Karpas-422 (cell line): Measurements from ENCODE around the gene ARRB1. TPM values are rescaled to one million over a fixed set of nuclear protein-coding genes. Genes with fewer than 3 reads are reported as not detected.
A peak's percentile ranks its signal among the peaks of the same experiment; 100 is the strongest.

Experiments used
- DNase-seq: peaks from one replicate; pipeline ENCODE4 v3.0.0-alpha.2; 2015
- H2AFZ ChIP-seq: fragments of 200-600 bp; sonication (generic); 2 replicates; pipeline ENCODE4 v1.6.1; 2014; ENCODE audit warnings: antibody characterized with exemption, low read length, mixed read lengths
- H3K27ac ChIP-seq: fragments of 200-600 bp; sonication (generic); 2 replicates; pipeline ENCODE4 v1.5.1; 2014; ENCODE audit warnings: mild to moderate bottlenecking, low read length, moderate library complexity
- H3K27me3 ChIP-seq: fragments of 200-600 bp; sonication (generic); 2 replicates; pipeline ENCODE4 v1.6.1; 2014; ENCODE audit warnings: low read length, mixed read lengths
- H3K36me3 ChIP-seq: fragments of 200-600 bp; sonication (generic); 2 replicates; pipeline ENCODE4 v1.6.1; 2014; ENCODE audit warnings: low read length, mixed read lengths; ENCODE audit not compliant: insufficient read depth
- H3K4me1 ChIP-seq: fragments of 200-600 bp; sonication (generic); 2 replicates; pipeline ENCODE4 v1.6.1; 2014; ENCODE audit warnings: mild to moderate bottlenecking, low read length, mixed read lengths
- H3K4me2 ChIP-seq: fragments of 200-600 bp; sonication (generic); 2 replicates; pipeline ENCODE4 v1.6.1; 2014; ENCODE audit warnings: low read length, low read depth, mild to moderate bottlenecking; ENCODE audit not compliant: poor library complexity, severe bottlenecking
- H3K4me3 ChIP-seq: fragments of 200-600 bp; sonication (generic); 2 replicates; pipeline ENCODE4 v1.5.1; 2014; ENCODE audit warnings: mild to moderate bottlenecking, antibody characterized with exemption, low read length, mixed read lengths
- H3K79me2 ChIP-seq: fragments of 200-600 bp; sonication (generic); 2 replicates; pipeline ENCODE4 v1.6.1; 2014; ENCODE audit warnings: mild to moderate bottlenecking, low read length, mixed read lengths
- H3K9ac ChIP-seq: fragments of 200-600 bp; sonication (generic); 2 replicates; pipeline ENCODE4 v1.6.0; 2014; ENCODE audit warnings: low read length
- H3K9me2 ChIP-seq: fragments of 200-600 bp; sonication (generic), shearing (Covaris generic); replicated peaks from 2 replicates; pipeline ENCODE4 v1.6.0; 2014; ENCODE audit warnings: mild to moderate bottlenecking, low read length, moderate library complexity; ENCODE audit not compliant: insufficient read depth
- H3K9me3 ChIP-seq: fragments of 300-700, 200-600 bp; sonication (generic); 2 replicates; pipeline ENCODE4 v1.6.1; 2014; ENCODE audit warnings: low read length, mixed read lengths
- H4K20me1 ChIP-seq: fragments of 200-600 bp; sonication (generic); 2 replicates; pipeline ENCODE4 v1.6.1; 2014; ENCODE audit warnings: mild to moderate bottlenecking, antibody characterized with exemption, low read length, low read depth; ENCODE audit not compliant: insufficient read depth
- total RNA-seq: library from RNA; depleted of rRNA; stranded (reverse); fragments of >200 nt; shearing (Covaris generic); gene quantifications from 2 replicates; pipeline ENCODE4 v1.2.3, GENCODE V29; 2014; ENCODE audit warnings: low replicate concordance

The ARRB1 gene
- total RNA-seq, 1 experiment from 2014 or later = not detected

DNA sequence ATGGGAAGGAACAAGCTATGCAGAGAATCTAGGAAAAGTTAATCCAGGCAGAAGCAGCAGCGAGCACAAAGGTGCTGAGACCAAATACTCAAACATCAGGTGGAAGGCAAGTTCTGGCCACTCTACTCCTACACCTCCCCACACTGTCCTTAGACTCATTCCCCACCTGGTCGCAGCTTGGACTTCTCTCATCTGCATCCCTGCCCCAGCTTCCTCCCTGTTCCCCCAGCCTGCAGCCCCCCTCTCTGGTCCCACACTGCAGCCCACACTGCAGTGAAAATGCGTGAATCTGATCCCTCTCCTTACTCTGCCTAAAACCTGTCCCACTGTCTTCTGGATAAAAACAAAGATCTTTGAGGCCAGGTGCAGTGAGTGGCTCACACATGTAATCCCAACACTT, 101.8 kb downstream of the ARRB1 start:
- no peaks in the 10 kb centered on the region for H3K4me1 ChIP-seq
- no peaks in the 10 kb centered on the region for H3K79me2 ChIP-seq
- no peaks in the 10 kb centered on the region for H4K20me1 ChIP-seq
- H3K9me2 ChIP-seq = no peaks in the 10 kb centered on the region
- no peak overlapping the region for H3K4me3 ChIP-seq
- H3K36me3 ChIP-seq = no peaks in the 10 kb centered on the region
- H3K4me2 ChIP-seq = no peak overlapping the region
- peaks cover 2% of the 10 kb centered on the region; the same call in 1 of the 2 replicates for H3K9me3 ChIP-seq
- H2AFZ ChIP-seq = no peak overlapping the region
- DNase-seq = no peak
- 0 out of 2 replicates have a peak, but pooled peaks cover 2% of the 10 kb centered on the region for H3K27me3 ChIP-seq
- H3K9ac ChIP-seq = no peak overlapping the region
- H3K27ac ChIP-seq = no peak overlapping the region

DNA sequence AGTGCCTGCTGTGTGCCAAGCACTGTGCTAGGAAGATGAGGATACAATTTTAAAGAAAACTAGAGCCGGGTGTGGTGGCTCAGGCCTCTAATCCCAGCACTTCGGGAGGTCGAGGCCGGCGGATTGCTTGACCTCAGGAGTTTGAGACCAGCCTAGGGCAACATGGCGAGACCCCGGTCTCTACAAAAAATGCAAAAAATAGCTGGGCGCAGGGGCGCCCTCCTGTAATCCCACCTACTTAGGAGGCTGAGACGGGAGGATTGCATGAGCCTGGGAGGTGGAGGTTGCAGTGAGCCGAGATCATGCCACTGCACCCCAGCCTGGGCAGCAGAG, 102.6 kb downstream of the ARRB1 start:
- Histone ChIP-seq H4K20me1 (no peaks in the 10 kb centered on the region), H2AFZ (no peak overlapping the region), H3K4me3 (no peak overlapping the region), H3K4me1 (no peaks in the 10 kb centered on the region), H3K9me2 (no peaks in the 10 kb centered on the region), H3K27ac (no peak overlapping the region), H3K9me3 (peaks cover 2% of the 10 kb centered on the region; the same call in 1 of the 2 replicates), H3K4me2 (no peak overlapping the region), H3K79me2 (no peaks in the 10 kb centered on the region), H3K9ac (no peak overlapping the region), H3K27me3 (0 out of 2 replicates have a peak, but pooled peaks cover 2% of the 10 kb centered on the region), H3K36me3 (no peaks in the 10 kb centered on the region)
- no peak for DNase-seq

DNA sequence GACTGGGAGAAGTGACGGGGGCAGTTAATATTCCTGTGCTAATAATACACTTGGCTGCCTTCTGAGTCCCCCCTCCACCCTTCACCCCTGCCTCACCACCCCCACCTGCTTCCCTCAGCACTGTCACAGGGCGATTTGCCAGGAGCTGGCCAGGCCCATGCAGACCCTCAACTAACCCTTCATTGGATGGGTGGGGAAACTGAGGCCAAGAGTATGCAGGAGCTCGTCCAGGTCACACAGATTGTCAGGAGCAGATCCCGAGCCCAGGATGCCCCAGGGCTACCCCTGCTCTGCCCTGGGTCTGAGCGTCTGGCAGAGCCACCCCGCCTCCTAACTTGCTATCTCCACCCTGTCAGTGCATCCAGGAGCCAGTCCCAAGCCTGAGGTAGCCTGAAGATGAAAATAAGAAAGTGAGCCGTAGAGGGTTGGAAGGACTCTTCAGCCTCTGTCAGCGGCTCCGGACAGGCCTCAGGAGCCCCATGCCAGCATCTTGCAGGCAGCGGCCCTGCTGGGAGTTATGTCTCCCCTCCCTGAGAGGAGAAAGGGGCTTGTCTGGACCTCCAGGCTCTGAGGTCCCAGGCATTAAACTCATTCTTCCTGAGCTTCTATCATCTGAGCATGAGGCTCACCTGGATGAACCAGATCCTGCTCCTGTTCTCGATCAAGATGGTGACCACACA, 104.7 kb downstream of the ARRB1 start:
- Histone ChIP-seq H3K9ac (no peak overlapping the region), H3K4me2 (no peak overlapping the region), H3K27me3 (no peaks in the 10 kb centered on the region), H3K9me2 (no peaks in the 10 kb centered on the region), H3K9me3 (no peaks in the 10 kb centered on the region), H3K27ac (no peak overlapping the region), H3K36me3 (no peaks in the 10 kb centered on the region), H3K79me2 (no peaks in the 10 kb centered on the region), H3K4me1 (no peaks in the 10 kb centered on the region), H2AFZ (no peak overlapping the region), H4K20me1 (no peaks in the 10 kb centered on the region), H3K4me3 (no peak overlapping the region)
- DNase-seq = no peak

DNA sequence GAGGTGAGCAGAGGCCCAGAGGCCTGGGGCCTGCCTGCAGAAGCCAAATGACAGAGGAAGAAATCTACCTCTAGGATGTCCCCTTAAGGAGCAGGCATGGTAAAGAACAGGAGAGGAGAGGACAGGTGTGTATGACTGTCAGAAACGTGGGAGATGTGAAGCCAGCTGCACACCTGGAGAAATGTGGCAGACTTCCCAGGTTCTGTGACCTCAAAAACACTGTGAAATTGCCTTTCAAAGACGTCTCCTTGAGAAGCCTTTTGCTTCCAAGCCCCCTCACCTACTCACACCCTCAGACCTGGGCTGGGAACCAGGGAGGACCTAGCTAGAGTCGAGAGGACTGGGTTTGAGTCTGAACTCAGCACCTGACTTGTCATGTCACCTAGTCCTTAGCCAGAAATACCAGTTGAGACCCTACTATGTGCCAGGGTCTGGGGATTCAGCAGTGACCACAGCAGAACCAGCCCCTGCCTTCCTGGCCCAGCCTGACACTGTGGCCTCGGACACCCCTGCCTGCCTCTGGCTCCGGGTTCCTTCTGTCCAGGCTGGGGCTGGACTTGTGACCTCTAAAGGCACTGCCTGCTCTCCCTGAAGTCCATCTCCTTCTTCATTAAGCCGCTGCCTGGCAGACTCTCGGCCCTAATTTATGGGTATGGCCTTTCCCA, 105.3 kb downstream of the ARRB1 start:
- Histone ChIP-seq H3K27me3 (no peaks in the 10 kb centered on the region), H3K9ac (no peak overlapping the region), H4K20me1 (no peaks in the 10 kb centered on the region), H3K9me2 (no peaks in the 10 kb centered on the region), H3K9me3 (no peaks in the 10 kb centered on the region), H3K4me1 (no peaks in the 10 kb centered on the region), H2AFZ (no peak overlapping the region), H3K4me2 (no peak overlapping the region), H3K36me3 (no peaks in the 10 kb centered on the region), H3K27ac (no peak overlapping the region), H3K79me2 (no peaks in the 10 kb centered on the region), H3K4me3 (no peak overlapping the region)
- no peak for DNase-seq

DNA sequence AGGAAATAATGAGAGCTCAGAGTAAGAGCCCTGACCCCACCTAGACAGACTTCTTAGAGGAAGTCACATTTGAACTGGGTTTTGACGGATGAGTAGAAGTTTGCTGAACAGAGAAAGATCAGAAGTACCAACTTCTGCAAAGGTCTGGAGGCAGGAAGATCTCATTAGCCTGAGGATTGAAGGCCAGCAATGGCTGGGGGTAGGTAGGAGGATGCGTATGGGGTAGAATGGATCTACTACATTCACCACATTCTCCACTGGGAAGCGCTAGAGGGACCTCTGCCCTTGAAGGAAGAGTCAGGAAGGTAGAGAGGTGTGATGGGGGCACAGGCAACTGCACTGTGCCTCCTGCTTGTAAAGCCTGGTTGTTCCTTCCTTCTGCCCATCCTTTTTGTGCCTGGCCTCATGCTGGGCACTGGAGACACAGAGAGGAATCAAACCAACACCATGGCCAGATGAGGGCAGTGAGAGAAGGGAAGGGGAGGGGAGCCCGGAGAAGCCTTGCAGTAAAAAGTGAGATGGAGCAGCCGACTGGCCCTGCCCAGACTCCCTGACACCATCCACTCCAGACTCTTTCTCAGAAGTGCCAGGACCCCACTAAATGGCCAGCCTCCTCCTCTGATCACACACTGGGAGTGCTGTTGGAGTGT, 106.0 kb downstream of the ARRB1 start:
- H3K36me3 ChIP-seq = no peaks in the 10 kb centered on the region
- H3K9me2 ChIP-seq = no peaks in the 10 kb centered on the region
- H3K27ac ChIP-seq = no peak overlapping the region
- no peak overlapping the region for H3K4me2 ChIP-seq
- H3K4me3 ChIP-seq = no peak overlapping the region
- H3K27me3 ChIP-seq = no peaks in the 10 kb centered on the region
- H3K4me1 ChIP-seq = no peaks in the 10 kb centered on the region
- H2AFZ ChIP-seq = no peak overlapping the region
- H3K79me2 ChIP-seq = no peaks in the 10 kb centered on the region
- H3K9me3 ChIP-seq = no peaks in the 10 kb centered on the region
- H4K20me1 ChIP-seq = no peaks in the 10 kb centered on the region
- H3K9ac ChIP-seq = no peak overlapping the region
- peak; percentile 55 for DNase-seq

DNA sequence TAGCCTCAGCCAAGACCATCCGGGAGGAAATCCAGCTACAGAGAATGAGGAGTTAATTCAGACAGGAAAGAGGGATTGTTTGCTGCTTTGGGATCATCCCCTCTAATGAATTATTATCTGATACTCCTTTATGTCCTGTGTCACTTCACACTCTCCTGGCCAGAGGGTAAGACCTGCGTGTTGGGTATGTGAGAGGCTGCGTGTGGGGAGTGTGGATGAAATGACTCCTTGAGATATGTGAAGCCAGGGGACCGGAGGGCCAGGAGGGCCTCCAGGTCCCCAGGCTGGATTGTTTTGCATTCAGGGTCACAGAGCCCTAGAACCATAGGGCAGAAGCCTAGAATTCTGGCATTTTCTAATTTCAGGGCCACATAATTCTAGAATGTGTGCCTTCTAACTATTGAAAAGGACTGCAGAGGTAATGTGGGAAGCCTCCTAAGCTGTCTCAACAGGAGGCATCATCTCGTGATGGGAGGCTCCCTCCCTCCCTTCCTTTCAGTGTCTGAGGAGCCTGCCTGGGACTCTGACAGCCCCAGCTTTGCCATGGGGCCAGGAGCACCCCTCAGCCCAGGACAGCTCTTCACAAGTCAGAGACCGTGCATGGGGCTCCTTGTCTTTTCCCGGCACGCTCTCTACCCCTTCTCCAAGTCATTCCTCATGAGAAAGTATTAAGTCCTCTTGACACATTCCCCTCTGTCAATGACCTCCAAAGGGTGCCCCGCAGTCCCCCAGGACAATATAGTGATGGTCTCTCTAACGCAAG, 107.2 kb downstream of the ARRB1 start:
- no peak for DNase-seq
- no peak overlapping the region for H3K9ac ChIP-seq
- H4K20me1 ChIP-seq = no peaks in the 10 kb centered on the region
- no peaks in the 10 kb centered on the region for H3K9me3 ChIP-seq
- no peaks in the 10 kb centered on the region for H3K79me2 ChIP-seq
- H3K4me1 ChIP-seq = no peaks in the 10 kb centered on the region
- no peak overlapping the region for H3K4me2 ChIP-seq
- H3K4me3 ChIP-seq = no peak overlapping the region
- H3K36me3 ChIP-seq = no peaks in the 10 kb centered on the region
- H3K27me3 ChIP-seq = no peaks in the 10 kb centered on the region
- no peak overlapping the region for H2AFZ ChIP-seq
- H3K9me2 ChIP-seq = no peaks in the 10 kb centered on the region
- H3K27ac ChIP-seq = no peak overlapping the region

DNA sequence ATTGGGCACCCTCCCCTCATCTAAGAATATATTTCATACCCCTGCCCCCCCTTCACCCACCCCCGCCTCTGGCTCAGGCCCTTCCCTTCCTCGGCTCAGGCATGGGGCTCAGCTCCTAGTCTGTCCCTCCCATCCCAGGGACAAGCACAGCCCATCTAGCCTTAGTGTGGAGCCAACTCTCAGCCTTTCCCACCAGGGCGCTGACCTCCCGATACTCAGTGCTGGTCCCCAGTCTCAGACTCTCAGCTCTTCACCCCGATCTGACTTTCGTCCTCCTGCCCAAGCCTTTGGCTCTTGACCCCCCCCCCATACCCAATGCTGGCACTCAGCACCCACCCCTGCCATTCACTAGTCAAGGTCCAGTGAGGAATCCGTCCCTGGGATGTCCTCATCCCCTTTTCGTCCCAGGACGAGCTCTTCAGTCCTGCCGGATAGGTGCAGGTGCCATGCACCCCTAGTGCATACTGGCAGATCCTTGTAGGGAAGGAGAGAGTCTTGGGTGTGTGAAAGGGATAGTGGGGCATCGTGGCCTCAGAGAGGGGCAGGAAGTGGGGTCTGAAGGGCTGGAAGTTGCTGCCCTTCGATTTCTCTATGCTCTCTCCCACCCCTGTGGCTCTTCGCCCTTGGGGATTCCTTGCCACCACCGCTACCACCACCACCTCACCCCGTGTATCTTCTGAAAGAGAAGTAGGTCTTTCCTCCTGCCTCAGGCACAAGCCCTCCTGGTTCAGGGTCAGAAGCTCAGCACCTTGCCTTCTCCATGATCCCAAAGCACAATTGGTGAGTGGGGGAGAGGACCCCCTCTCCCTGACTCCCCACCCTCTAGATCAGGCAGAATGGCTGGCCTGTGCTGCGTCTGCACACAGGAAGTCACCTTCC, 108.5 kb downstream of the ARRB1 start:
- Histone ChIP-seq H3K27me3 (no peaks in the 10 kb centered on the region), H3K79me2 (no peaks in the 10 kb centered on the region), H3K9me2 (no peaks in the 10 kb centered on the region), H3K4me2 (no peak overlapping the region), H3K9me3 (no peaks in the 10 kb centered on the region), H3K27ac (no peak overlapping the region), H3K36me3 (no peaks in the 10 kb centered on the region), H4K20me1 (no peaks in the 10 kb centered on the region), H3K9ac (no peak overlapping the region), H3K4me3 (no peak overlapping the region), H3K4me1 (no peaks in the 10 kb centered on the region), H2AFZ (no peak overlapping the region)
- no peak for DNase-seq
